Measurements from ENCODE around the gene NFATC2.
A peak's percentile ranks its signal among the peaks of the same experiment; 100 is the strongest.

The NFATC2 gene

GRCh38 chr20:51563486-51564332, 21.2 kb upstream of the NFATC2 start:
- TF ChIP-seq GLIS3 (CRISPR knock-in tag; IDR thresholded peaks at IDR 0.05) (no peak), OSR1 (CRISPR knock-in tag; IDR thresholded peaks at IDR 0.05) (no peak), ZFP30 (CRISPR knock-in tag; IDR thresholded peaks at IDR 0.05) (no peak), ZNF70 (CRISPR knock-in tag; IDR thresholded peaks at IDR 0.05) (no peak), TOX (CRISPR knock-in tag; IDR thresholded peaks at IDR 0.05; ENCODE audit: borderline replicate concordance) (no peak), BACH2 (CRISPR knock-in tag; IDR thresholded peaks at IDR 0.05; ENCODE audit: borderline replicate concordance) (no peak), ZFP3 (CRISPR knock-in tag; IDR thresholded peaks at IDR 0.05) (no peak), SNAI2 (CRISPR knock-in tag; IDR thresholded peaks at IDR 0.05) (no peak), TCF4 (CRISPR knock-in tag; IDR thresholded peaks at IDR 0.05; ENCODE audit: borderline replicate concordance) (no peak), CREB5 (CRISPR knock-in tag; IDR thresholded peaks at IDR 0.05; ENCODE audit: low read depth) (no peak), POU6F1 (CRISPR knock-in tag; IDR thresholded peaks at IDR 0.05; ENCODE audit: borderline replicate concordance, low read depth) (no peak)
- peak; percentile 61 for ATAC-seq

GRCh38 chr20:51563174-51563485, 20.6 kb upstream of the NFATC2 start:
- ATAC-seq: no peak
- TF ChIP-seq ZNF565 (CRISPR knock-in tag; conservative IDR thresholded peaks at IDR 0.05; ENCODE audit: low read depth) (no peak), CREB5 (CRISPR knock-in tag; IDR thresholded peaks at IDR 0.05; ENCODE audit: low read depth) (no peak), TCF4 (CRISPR knock-in tag; IDR thresholded peaks at IDR 0.05; ENCODE audit: borderline replicate concordance) (no peak), PATZ1 (CRISPR knock-in tag; IDR thresholded peaks at IDR 0.05; ENCODE audit: borderline replicate concordance) (no peak), BACH2 (CRISPR knock-in tag; IDR thresholded peaks at IDR 0.05; ENCODE audit: borderline replicate concordance) (no peak), TSHZ2 (CRISPR knock-in tag; IDR thresholded peaks at IDR 0.05) (no peak), ZNF70 (CRISPR knock-in tag; IDR thresholded peaks at IDR 0.05) (no peak), RARB (CRISPR knock-in tag; IDR thresholded peaks at IDR 0.05) (no peak)

GRCh38 chr20:51562332-51563173, 20.0 kb upstream of the NFATC2 start:
- peak; percentile 71 for ATAC-seq
- TF ChIP-seq PATZ1 (CRISPR knock-in tag; IDR thresholded peaks at IDR 0.05; ENCODE audit: borderline replicate concordance): no peak
- TF ChIP-seq ISL1 (CRISPR knock-in tag; IDR thresholded peaks at IDR 0.05): no peak
- TF ChIP-seq TCF4 (CRISPR knock-in tag; IDR thresholded peaks at IDR 0.05; ENCODE audit: borderline replicate concordance): no peak
- TF ChIP-seq ESRRG (CRISPR knock-in tag; IDR thresholded peaks at IDR 0.05): no peak
- TF ChIP-seq PPARA (CRISPR knock-in tag; IDR thresholded peaks at IDR 0.05; ENCODE audit: borderline replicate concordance): no peak
- TF ChIP-seq TOX (CRISPR knock-in tag; IDR thresholded peaks at IDR 0.05; ENCODE audit: borderline replicate concordance): no peak
- no peak for TF ChIP-seq OSR1 (CRISPR knock-in tag; IDR thresholded peaks at IDR 0.05)
- no peak for TF ChIP-seq GLIS3 (CRISPR knock-in tag; IDR thresholded peaks at IDR 0.05)
- TF ChIP-seq ZFP30 (CRISPR knock-in tag; IDR thresholded peaks at IDR 0.05): no peak
- no peak for TF ChIP-seq CREB5 (CRISPR knock-in tag; IDR thresholded peaks at IDR 0.05; ENCODE audit: low read depth)
- no peak for TF ChIP-seq ZNF565 (CRISPR knock-in tag; conservative IDR thresholded peaks at IDR 0.05; ENCODE audit: low read depth)
- no peak for TF ChIP-seq CSRNP3 (CRISPR knock-in tag; IDR thresholded peaks at IDR 0.05)
- TF ChIP-seq BACH2 (CRISPR knock-in tag; IDR thresholded peaks at IDR 0.05; ENCODE audit: borderline replicate concordance): no peak
